ENCODE results near the gene APBB2. TPM values are rescaled to one million over a fixed set of nuclear protein-coding genes. Genes with fewer than 3 reads are reported as not detected.
A peak's percentile ranks its signal among the peaks of the same experiment; 100 is the strongest.
"Not testable (repeated sequence)": the region's sequence is repeated elsewhere in the genome, so short reads cannot be mapped to it uniquely, and the experiment has no call there.

APBB2 gene
- polyA plus RNA-seq, 1 donor from 2014 or later, result 0.23 TPM

DNA sequence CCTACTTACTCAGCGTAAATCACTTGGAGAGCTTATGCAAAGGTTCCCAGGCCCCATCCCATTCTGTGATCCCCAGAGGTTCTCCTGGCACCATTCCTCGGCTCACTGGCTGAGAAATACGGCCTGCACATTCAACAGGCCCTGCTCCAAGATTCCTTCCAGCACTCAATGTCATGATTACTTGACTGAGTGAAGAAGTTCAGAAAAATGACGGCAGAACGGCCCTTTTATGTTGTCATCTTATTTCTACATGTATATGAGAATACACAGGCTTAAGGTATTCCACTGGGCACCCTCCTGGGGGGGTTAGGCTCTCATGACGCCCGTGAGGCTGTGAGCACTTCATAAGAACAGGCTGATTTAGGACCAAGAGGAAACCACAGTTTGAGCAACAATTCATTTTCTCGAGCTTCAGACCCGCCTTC, 274.0 kb downstream of the APBB2 start:
- H3K27ac Mint-ChIP-seq, result no peak overlapping the region
- H3K9me3 Mint-ChIP-seq, result no peaks in the 10 kb centered on the region
- H3K36me3 Mint-ChIP-seq, result peaks cover 5% of the 10 kb centered on the region
- H3K4me3 Mint-ChIP-seq, result no peak overlapping the region
- H3K27me3 Mint-ChIP-seq, result peaks cover 4% of the 10 kb centered on the region
- no peaks in the 10 kb centered on the region for H3K4me1 Mint-ChIP-seq

DNA sequence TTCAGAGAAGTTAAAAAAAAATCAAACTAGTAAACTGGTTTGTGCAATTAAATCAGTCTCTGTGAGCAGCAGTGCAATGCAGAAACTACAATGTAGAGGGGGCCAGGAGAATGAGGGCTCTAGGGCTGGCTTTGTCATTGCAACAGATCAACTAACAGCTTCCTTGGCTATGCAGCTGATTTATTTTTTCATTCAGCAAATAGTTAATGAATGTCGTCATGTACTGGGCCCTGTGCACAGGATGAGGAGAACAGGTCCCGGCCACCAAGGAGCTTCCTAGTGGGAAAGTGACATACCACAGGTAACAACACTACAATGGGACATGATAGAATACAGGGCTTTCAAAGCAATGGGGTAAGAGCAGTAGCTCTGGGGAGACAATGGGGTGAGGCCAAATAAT, 274.5 kb downstream of the APBB2 start:
- H3K36me3 Mint-ChIP-seq, result peaks cover 5% of the 10 kb centered on the region
- H3K4me3 Mint-ChIP-seq, result no peak overlapping the region

DNA sequence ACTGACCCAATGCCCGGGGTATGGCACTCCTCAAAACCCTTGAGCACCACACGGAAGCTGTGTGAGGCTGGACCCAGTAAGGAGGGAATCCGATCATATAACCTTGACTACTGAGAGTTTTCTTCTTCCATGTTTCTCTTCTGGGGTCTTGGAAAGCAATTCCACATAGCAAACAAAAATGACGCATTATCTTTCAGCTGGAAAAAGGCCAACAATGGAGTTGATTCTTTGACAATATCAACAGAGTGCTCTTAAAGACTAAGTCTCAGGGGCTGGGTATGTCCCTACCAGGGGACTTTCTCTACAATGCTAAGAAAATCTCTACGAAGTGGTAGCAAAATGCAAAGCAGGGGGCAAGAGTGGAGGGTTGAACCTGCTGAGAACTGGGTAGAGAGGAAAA, 276.0 kb downstream of the APBB2 start:
- Mint-ChIP-seq H3K27me3 (peaks cover 4% of the 10 kb centered on the region), H3K9me3 (no peaks in the 10 kb centered on the region), H3K4me3 (no peak overlapping the region), H3K27ac (no peak overlapping the region), H3K4me1 (no peaks in the 10 kb centered on the region), H3K36me3 (peaks cover 5% of the 10 kb centered on the region)

More for the DNA sequence above, 274.5 kb downstream of the APBB2 start:
- no peaks in the 10 kb centered on the region for H3K9me3 Mint-ChIP-seq
- H3K4me1 Mint-ChIP-seq, result no peaks in the 10 kb centered on the region
- H3K27me3 Mint-ChIP-seq, result peaks cover 4% of the 10 kb centered on the region
- no peak overlapping the region for H3K27ac Mint-ChIP-seq

DNA sequence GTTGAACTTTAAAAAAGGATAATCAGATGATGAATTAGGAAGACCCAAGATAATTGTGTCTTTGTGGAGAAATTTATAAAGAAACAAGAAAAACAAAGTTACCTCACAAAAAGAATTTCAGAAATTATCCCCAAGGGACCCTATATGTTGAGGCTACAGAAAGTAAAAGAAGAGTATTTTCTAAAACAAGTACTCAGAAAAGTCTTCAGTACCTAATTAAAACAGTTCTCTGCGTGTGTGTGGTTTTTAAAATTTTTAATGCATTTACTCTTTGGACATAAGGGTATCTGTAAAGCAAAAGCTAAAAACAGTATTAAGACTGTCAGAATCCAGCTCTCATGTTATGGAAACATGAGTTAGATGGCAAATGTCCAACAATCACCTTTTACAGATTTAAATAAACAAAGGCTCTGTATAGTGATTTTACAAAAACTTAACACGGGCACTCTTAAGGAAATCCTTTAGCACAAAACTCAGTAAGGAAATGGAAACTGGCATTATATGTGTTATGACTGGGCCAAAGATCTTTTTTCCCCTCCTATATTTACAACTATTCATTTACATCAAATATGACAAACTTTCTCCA, 277.1 kb downstream of the APBB2 start:
- H3K27ac Mint-ChIP-seq, result no peak overlapping the region
- H3K4me1 Mint-ChIP-seq, result no peaks in the 10 kb centered on the region
- H3K36me3 Mint-ChIP-seq, result peaks cover 3% of the 10 kb centered on the region
- no peaks in the 10 kb centered on the region for H3K9me3 Mint-ChIP-seq
- H3K27me3 Mint-ChIP-seq, result peaks cover 2% of the 10 kb centered on the region
- H3K4me3 Mint-ChIP-seq, result no peak overlapping the region

DNA sequence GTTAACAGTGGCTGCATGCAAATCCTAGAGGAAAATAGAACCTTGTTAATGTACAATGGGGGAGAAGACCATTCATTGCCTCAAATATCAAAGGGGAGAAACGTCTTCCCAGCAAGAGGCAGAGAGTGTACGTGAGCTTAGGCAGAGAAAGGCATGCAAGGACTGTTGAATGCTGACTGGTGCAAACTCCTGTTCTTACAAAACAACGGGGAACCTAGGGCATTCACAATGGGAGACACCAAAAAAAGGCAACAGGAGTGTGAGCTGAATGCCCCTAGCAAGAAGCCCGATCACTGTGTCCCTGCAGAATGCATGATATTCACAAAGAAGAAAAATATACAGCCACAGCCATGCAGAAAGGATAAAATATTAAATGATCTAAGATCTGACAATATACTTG, 279.7 kb downstream of the APBB2 start:
- H3K4me1 Mint-ChIP-seq, result peaks cover 0 to 2% (median 0%) of the 10 kb centered on the region in 3 donors
- H3K4me3 Mint-ChIP-seq, result no peak overlapping the region
- H3K36me3 Mint-ChIP-seq, result peaks cover 3% of the 10 kb centered on the region
- no peaks in the 10 kb centered on the region for H3K9me3 Mint-ChIP-seq
- peaks cover 1% of the 10 kb centered on the region for H3K27me3 Mint-ChIP-seq
- H3K27ac Mint-ChIP-seq, result no peak overlapping the region

DNA sequence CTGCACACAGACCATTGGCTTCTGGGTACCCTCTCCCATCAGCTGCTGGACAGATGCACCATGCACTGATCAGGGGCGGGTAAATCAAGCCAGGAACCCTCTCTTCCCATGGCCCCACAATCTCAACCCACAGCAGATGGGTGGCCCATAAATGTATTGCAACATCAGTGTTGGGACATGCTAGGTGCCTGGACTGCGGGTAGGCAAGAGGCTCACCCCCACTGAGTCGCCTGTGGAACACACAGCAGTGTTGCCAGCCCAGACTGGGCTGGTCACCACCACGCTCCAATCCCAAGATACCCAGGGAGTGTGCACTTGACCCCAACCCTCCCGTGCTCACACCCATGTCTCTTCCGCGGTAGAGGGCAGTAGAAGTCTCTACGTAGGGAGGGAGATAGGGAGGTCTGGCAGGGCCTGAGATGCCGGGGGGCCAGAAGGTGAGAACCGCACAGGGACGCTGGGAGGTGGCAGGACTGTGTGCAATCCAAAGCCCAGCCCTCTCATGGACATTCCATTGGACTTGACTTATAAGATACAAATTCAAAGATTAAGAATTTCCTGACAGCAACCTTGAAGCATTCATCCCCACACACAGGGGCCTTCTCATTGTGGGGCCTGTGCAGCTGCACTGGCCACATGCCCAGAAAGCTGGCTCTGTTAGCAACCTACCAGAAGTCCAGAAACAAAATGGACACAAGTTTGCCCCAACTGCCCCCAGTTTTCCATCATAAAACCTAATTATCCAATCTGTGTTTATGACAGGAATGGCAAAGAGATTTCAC, 280.9 kb downstream of the APBB2 start:
- Mint-ChIP-seq H3K4me1 (peaks cover 0 to 2% (median 0%) of the 10 kb centered on the region in 3 donors), H3K4me3 (no peak overlapping the region), H3K36me3 (no peaks in the 10 kb centered on the region), H3K9me3 (no peaks in the 10 kb centered on the region), H3K27me3 (peaks cover 1% of the 10 kb centered on the region), H3K27ac (no peak overlapping the region)

DNA sequence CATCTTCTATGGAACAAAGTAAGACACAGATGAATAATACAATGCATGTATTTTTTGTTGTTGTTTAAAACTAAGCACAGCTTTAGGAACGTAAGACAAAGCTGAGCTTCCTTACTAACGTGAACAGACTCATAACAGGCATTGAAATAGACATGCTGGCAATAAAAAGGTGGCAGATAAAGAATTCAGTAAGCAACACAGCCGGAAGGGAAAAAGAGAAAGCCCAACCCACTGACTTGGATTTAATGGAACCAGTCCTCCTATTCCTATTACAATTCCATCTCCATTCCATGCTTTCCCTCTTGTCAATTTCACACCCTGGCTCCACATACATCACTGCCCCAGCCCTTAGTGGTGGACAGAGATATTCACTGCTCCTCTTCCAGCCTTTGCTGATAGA, 282.5 kb downstream of the APBB2 start:
- Mint-ChIP-seq H3K36me3 (no peaks in the 10 kb centered on the region), H3K9me3 (no peaks in the 10 kb centered on the region), H3K4me1 (peaks cover 0 to 6% (median 2%) of the 10 kb centered on the region in 3 donors), H3K27ac (no peak overlapping the region), H3K4me3 (no peak overlapping the region), H3K27me3 (peaks cover 5% of the 10 kb centered on the region)

DNA sequence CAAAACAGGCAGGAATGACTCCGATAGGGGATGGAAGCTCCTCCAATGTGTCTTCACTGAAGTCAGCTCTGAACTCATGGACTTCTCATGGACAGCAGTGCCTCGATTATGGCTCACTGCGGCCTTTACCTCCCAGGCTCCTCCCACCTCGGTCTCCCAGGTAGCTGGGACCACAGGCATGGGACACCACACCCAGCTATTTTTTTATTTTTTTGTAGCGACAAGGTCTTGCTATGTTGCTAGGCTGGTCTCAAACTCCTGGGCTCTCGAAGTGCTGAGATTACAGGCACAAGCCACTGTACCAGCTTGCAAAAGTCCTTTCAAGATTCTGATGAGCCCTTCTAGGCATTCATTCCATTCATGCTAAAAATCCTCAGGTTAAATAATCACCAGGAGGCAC, 283.1 kb downstream of the APBB2 start:
- peaks cover 5% of the 10 kb centered on the region for H3K27me3 Mint-ChIP-seq
- no peaks in the 10 kb centered on the region for H3K9me3 Mint-ChIP-seq
- no peak overlapping the region for H3K4me3 Mint-ChIP-seq
- no peaks in the 10 kb centered on the region for H3K36me3 Mint-ChIP-seq
- peaks cover 0 to 6% (median 2%) of the 10 kb centered on the region in 3 donors for H3K4me1 Mint-ChIP-seq
- no peak overlapping the region for H3K27ac Mint-ChIP-seq

DNA sequence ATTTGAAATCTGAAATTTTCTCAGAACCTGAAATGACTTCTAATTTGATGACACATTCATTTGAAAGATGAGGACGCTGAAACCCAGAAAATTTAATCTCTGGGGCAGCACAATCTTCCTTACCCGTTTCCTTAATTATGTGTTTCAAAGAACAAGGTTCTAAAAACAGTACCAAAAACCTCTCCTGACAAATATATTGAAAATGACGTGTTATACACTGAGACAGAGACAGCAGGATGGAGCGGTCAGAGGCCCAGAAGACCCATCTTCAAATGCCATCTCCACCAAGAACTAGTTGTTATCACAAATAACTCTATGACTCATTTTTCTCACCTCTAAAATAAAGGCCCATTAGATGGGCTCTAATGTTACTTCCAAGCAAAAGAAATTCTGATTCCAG, 287.3 kb downstream of the APBB2 start:
- Mint-ChIP-seq H3K27me3 (peaks cover 5% of the 10 kb centered on the region), H3K4me3 (no peak overlapping the region), H3K9me3 (peaks cover 0 to 2% (median 0%) of the 10 kb centered on the region in 3 donors), H3K36me3 (no peaks in the 10 kb centered on the region), H3K4me1 (peaks cover 0 to 9% (median 2%) of the 10 kb centered on the region in 3 donors), H3K27ac (no peak overlapping the region)

DNA sequence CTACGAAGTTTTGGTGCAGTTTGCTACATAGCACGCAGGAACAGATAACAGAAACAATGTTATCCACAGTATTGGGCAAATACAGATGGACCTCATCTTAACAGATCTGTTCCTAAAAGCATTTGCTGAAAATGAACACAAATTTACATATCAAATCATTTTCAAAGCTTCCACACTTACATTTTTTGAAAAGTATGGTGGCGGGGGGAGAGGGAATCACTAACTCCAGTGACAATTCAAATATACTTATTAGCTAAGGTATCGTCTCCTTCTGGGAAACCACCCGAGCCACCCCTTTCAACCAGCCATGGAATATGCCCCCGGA, 289.6 kb downstream of the APBB2 start:
- Mint-ChIP-seq H3K36me3 (no peaks in the 10 kb centered on the region), H3K4me1 (peaks cover 0 to 7% (median 2%) of the 10 kb centered on the region in 3 donors), H3K9me3 (peaks cover 0 to 2% (median 0%) of the 10 kb centered on the region in 3 donors), H3K27ac (no peak overlapping the region), H3K27me3 (peaks cover 4% of the 10 kb centered on the region), H3K4me3 (peak overlapping the region in 1 of 4 donors; percentile 33)

DNA sequence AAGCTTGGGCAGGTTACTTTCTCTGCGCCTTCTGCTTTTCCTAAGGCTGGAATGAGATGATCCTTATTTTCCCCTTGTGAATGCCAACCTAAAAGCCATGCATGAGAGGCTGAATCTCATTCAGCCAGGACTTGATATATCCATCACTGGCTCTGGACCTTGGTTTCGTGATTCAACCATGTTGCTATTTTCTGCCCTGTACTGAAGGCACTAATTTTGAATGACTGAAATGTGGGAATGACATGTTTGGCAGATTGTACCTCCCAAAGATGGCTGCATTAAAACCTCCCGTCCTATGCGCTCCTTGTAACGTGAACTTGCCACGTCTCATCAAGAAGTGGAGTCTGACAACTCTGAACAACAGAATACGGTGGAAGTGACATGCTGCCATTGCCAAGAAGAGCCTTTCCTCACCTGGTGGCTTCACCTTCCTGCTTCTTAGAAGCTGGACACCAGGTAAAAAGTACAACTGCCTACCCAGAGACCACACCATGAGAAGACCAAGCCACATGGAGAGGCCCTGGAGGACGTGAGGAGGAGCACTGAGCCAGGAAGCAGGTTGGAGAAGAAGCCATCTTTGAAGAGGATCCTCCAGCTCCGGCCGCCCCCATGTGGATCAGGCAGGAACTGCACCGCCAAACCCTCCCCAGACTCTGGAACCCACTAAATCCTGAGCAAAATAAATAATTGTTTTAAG, 290.1 kb downstream of the APBB2 start:
- Mint-ChIP-seq H3K27me3 (peaks cover 4% of the 10 kb centered on the region), H3K27ac (no peak overlapping the region), H3K36me3 (no peaks in the 10 kb centered on the region), H3K4me3 (peak overlapping the region in 1 of 4 donors; percentile 33), H3K9me3 (peaks cover 0 to 2% (median 0%) of the 10 kb centered on the region in 3 donors), H3K4me1 (peaks cover 0 to 7% (median 2%) of the 10 kb centered on the region in 3 donors)

DNA sequence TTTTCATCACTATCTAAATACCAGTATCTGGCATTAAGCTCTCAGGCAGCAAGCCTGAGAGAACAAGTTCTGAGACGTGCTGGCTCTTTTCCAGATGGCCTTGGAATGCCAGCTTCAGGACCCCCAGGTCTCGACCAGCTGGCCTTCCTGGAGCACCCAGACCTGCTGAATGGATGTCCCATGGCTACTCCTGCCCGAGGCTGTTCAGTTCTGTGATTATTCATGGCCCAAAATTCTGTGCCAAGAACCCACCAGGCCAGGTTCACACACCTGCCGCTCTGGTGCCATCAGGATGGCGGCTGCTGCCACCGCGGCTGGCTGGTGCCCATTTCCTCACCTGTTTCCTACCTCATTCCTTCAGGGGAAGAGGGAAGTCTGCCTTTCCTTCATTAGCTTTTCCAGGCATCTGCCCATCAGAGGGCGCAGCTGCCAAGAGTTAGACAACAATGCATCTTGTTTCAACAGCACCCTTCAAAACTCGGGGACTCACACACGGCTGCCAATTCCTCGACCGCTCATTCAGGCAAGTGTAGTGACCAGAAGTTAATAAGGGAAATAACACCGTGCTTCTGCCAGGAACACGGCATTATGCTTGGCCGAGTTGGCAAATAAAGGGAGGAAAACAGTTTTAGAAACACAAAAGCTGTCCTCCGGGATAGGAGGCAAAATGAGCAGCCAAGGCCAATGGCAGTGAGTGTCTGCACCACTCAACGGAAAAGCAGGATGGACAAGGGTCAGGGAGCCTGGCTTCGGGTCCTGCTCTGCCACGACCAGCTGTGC, 290.8 kb downstream of the APBB2 start:
- H3K36me3 Mint-ChIP-seq, result no peaks in the 10 kb centered on the region
- H3K27ac Mint-ChIP-seq, result no peak overlapping the region
- H3K4me3 Mint-ChIP-seq, result no peak overlapping the region
- H3K9me3 Mint-ChIP-seq, result peaks cover 0 to 2% (median 0%) of the 10 kb centered on the region in 3 donors
- H3K4me1 Mint-ChIP-seq, result peaks cover 0 to 7% (median 2%) of the 10 kb centered on the region in 3 donors
- peaks cover 4% of the 10 kb centered on the region for H3K27me3 Mint-ChIP-seq

DNA sequence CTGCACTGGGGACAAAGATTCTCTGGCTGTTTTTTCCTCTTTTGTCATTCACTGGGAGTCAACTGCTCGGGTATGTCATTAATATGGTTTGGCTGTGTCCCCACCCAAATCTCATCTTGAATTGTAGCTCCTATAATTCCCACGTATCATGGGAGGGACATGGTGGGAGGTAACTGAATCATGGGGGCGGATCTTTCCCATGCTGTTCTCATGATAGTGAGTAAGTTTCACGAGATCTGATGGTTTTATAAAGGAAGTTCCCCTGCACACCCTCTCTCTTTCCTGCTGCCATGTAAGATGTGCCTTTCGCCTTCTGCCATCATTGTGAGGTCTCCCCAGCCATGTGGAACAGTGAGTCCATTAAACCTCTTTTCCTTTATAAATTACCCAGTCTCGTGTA, 294.4 kb downstream of the APBB2 start:
- H3K27me3 Mint-ChIP-seq, H3K4me1 Mint-ChIP-seq, H3K9me3 Mint-ChIP-seq, H3K36me3 Mint-ChIP-seq, H3K4me3 Mint-ChIP-seq: not testable (repeated sequence)
- peak overlapping the region in 1 of 3 donors; percentile 8 for H3K27ac Mint-ChIP-seq

DNA sequence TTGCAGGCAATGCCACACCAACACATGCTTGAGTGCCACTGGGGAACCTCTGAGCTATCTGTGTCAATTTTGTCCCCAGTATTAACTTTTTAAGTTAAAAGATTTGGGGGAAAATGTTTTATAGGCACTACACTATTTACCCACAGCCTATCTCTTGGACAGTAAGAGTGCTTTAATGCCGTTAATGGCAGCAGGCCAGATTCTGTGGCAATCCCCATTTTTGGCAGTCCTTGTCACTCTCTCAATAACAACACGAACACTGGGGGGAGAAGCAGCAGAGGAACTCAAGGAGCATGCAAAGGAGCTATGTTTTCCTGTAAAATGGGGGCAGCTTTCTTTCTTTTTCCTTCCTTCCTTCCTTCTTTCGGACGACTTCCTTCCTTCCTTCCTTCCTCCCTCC, 296.0 kb downstream of the APBB2 start:
- H3K27ac Mint-ChIP-seq, result peak overlapping the region in 1 of 3 donors; percentile 80
- peaks cover 2% of the 10 kb centered on the region for H3K27me3 Mint-ChIP-seq
- no peak overlapping the region for H3K4me3 Mint-ChIP-seq
- H3K36me3 Mint-ChIP-seq, result peaks cover 2% of the 10 kb centered on the region
- H3K9me3 Mint-ChIP-seq, result no peaks in the 10 kb centered on the region
- H3K4me1 Mint-ChIP-seq, result no peaks in the 10 kb centered on the region

DNA sequence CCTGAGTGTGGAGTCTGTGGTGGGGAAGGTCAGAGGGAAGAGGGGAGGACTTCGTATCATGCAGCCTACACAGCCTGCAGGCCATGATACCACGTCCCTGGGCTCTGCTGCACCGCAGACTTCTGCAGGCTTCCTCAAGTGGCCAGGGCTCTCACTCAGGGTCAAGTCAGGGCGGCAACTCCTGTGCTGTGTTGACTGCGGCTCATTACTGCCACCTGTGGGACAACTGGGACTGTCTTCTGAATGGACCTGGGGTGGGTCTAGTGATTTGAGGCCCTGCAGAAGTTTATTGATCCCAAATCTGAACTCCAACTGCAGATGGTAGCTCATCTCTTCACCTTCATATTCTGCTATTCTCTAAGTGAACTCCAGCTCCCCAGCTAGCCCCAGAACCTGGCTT, 297.5 kb downstream of the APBB2 start:
- Mint-ChIP-seq H3K36me3 (peaks cover 2% of the 10 kb centered on the region), H3K9me3 (no peaks in the 10 kb centered on the region), H3K4me3 (peak overlapping the region in 1 of 4 donors; percentile 13), H3K4me1 (no peaks in the 10 kb centered on the region), H3K27ac (no peak overlapping the region), H3K27me3 (peaks cover 2% of the 10 kb centered on the region)

Measured in IgD-negative memory B cell (primary cell).